ENCODE data around the gene STK35. TPM values are rescaled to one million over a fixed set of nuclear protein-coding genes. Genes with fewer than 3 reads are reported as not detected.
A peak's percentile ranks its signal among the peaks of the same experiment; 100 is the strongest.

Gene STK35
- total RNA-seq, 4 donors from 2014 or later: 23.2 to 33.6 (median 25.2) TPM

GRCh38 chr20:2140561-2140960 lies 38.9 kb downstream of the STK35 start:
- Histone ChIP-seq H3K4me3 (no peak overlapping the region), H3K4me1 (peaks cover 31% of the 10 kb centered on the region), H3K27me3 (no peaks in the 10 kb centered on the region), H3K27ac (peak overlapping the region; percentile 41), H3K9me3 (no peaks in the 10 kb centered on the region), H3K36me3 (peaks cover 20% of the 10 kb centered on the region)
- TF ChIP-seq POLR2AphosphoS5 (IDR thresholded peaks at IDR 0.05): no peak
- no peak for TF ChIP-seq POLR2A (IDR thresholded peaks at IDR 0.05)
- no peak for TF ChIP-seq EP300 (IDR thresholded peaks at IDR 0.05)
- TF ChIP-seq CTCF (IDR thresholded peaks at IDR 0.05): no peak
- DNase-seq (ENCODE audit: low spot score in 2 of 2): no peak
- no CpG with 5 or more reads among the region's 1 CpG for WGBS

DNA sequence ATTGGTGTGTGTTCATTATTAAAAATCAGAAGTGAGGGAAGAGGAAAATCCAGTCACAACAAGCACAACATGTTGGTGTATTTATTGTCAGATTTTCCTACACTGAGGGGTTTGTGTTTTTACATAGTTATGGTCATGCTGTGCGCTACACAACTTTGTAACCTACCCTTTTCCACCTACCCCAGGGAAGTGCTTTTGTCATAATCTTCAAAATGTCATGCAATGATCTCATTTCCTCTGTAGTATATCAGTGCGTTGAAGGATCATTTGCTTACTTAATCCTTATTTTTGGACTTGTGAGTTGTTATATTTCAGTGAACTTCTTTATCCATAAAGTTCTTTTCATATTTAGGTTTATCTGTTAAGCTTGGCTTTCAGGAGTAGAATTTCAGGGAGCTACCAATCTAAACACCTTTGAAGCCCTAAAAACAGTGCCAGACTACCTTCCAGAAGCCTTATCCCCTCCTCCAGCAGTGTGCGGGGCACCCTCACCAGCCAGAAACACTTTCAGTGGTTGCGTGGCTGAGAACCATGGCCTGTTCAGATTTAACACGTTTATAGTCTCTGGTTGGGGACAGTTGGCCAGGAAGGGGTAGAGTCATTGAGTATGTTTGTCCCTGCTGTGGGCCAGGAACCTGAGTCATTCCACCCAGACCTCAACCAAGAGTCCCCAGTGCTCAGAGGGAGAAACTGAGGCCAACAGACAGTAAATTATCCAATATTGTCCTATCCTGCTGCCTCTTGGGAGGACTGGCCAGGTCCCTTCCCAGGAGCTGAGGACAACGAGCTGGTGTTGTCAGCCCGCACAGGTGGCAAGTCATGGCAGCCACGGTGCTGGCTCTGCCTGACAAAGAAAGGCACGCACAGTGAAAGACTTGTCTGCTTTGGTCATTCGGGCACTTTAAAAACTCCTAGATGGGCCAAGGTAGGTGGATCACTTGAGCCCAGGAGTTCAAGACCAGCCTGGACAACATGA lies 40.3 kb downstream of the STK35 start:
- Histone ChIP-seq H3K27me3 (no peaks in the 10 kb centered on the region), H3K9me3 (no peaks in the 10 kb centered on the region), H3K36me3 (peaks cover 31% of the 10 kb centered on the region), H3K4me3 (no peak overlapping the region), H3K4me1 (peaks cover 27% of the 10 kb centered on the region), H3K27ac (no peak overlapping the region)
- WGBS: 95% methylated on average over 10 of the region's 10 CpGs
- TF ChIP-seq CTCF (IDR thresholded peaks at IDR 0.05) (no peak), EP300 (IDR thresholded peaks at IDR 0.05) (no peak), POLR2A (IDR thresholded peaks at IDR 0.05) (no peak), POLR2AphosphoS5 (IDR thresholded peaks at IDR 0.05) (no peak)
- no peak for DNase-seq (ENCODE audit: low spot score in 2 of 2)

GRCh38 chr20:2142649-2143048 lies 41.0 kb downstream of the STK35 start:
- Histone ChIP-seq H3K27me3 (no peaks in the 10 kb centered on the region), H3K36me3 (peaks cover 31% of the 10 kb centered on the region), H3K4me1 (peaks cover 27% of the 10 kb centered on the region), H3K9me3 (no peaks in the 10 kb centered on the region), H3K27ac (no peak overlapping the region), H3K4me3 (no peak overlapping the region)
- 84% methylated on average over 6 of the region's 6 CpGs for WGBS
- TF ChIP-seq CTCF (IDR thresholded peaks at IDR 0.05) (no peak), POLR2A (IDR thresholded peaks at IDR 0.05) (no peak), POLR2AphosphoS5 (IDR thresholded peaks at IDR 0.05) (no peak), EP300 (IDR thresholded peaks at IDR 0.05) (no peak)
- DNase-seq (ENCODE audit: low spot score in 2 of 2): no peak

- Histone ChIP-seq H3K36me3 (peaks cover 31% of the 10 kb centered on the region), H3K27me3 (no peaks in the 10 kb centered on the region), H3K27ac (no peak overlapping the region), H3K4me1 (peaks cover 24% of the 10 kb centered on the region), H3K9me3 (no peaks in the 10 kb centered on the region), H3K4me3 (no peak overlapping the region)
- 97% methylated on average over 10 of the region's 10 CpGs for WGBS
- no peak for TF ChIP-seq POLR2A (IDR thresholded peaks at IDR 0.05)
- no peak for TF ChIP-seq EP300 (IDR thresholded peaks at IDR 0.05)
- TF ChIP-seq CTCF (IDR thresholded peaks at IDR 0.05): no peak
- TF ChIP-seq POLR2AphosphoS5 (IDR thresholded peaks at IDR 0.05): no peak
- DNase-seq (ENCODE audit: low spot score in 2 of 2): no peak
Measured at GRCh38 chr20:2143594-2143993, 42.0 kb downstream of the STK35 start.

- WGBS: 97% methylated on average over 10 of the region's 11 CpGs
- H3K27ac ChIP-seq: no peak overlapping the region
- DNase-seq (ENCODE audit: low spot score in 2 of 2): no peak
- H3K27me3 ChIP-seq: no peaks in the 10 kb centered on the region
- H3K9me3 ChIP-seq: no peaks in the 10 kb centered on the region
- H3K4me3 ChIP-seq: no peak overlapping the region
- H3K4me1 ChIP-seq: peaks cover 14% of the 10 kb centered on the region
- peaks cover 34% of the 10 kb centered on the region for H3K36me3 ChIP-seq
- TF ChIP-seq POLR2A (IDR thresholded peaks at IDR 0.05) (no peak), POLR2AphosphoS5 (IDR thresholded peaks at IDR 0.05) (no peak), CTCF (IDR thresholded peaks at IDR 0.05) (no peak), EP300 (IDR thresholded peaks at IDR 0.05) (no peak)
Measured at GRCh38 chr20:2144850-2145249, 43.2 kb downstream of the STK35 start.
